RWPE2 (cell line): ENCODE measurements around the gene TK2.
A peak's percentile ranks its signal among the peaks of the same experiment; 100 is the strongest.

Source experiments
- ATAC-seq: fragments of 200-7000 bp; cut with Tn5 transposase; 3 replicates; pipeline ENCODE4 v1.9.1; 2021; ENCODE audit warnings: low read depth
- DNase-seq: peaks from one replicate; pipeline ENCODE4 v3.0.0-alpha.2; 2020; ENCODE audit warnings: low spot score
- H3K27ac ChIP-seq: fragments of 450-650 bp; 2 replicates; pipeline ENCODE4 v1.5.1; 2017; ENCODE audit warnings: mild to moderate bottlenecking; ENCODE audit not compliant: poor library complexity, severe bottlenecking
- H3K27me3 ChIP-seq: fragments of 250-450 bp; sonication (Bioruptor Pico); 2 replicates; pipeline ENCODE4 v1.5.1; 2021; ENCODE audit warnings: mild to moderate bottlenecking, moderate library complexity; ENCODE audit not compliant: insufficient read depth, poor library complexity, severe bottlenecking
- H3K36me3 ChIP-seq: fragments of 250-450 bp; sonication (Bioruptor Pico); 2 replicates; pipeline ENCODE4 v1.5.1; 2020; ENCODE audit warnings: low read depth, mild to moderate bottlenecking, moderate library complexity
- H3K4me1 ChIP-seq: fragments of 250-450 bp; sonication (Bioruptor Pico); 2 replicates; pipeline ENCODE4 v1.5.1; 2021; ENCODE audit warnings: mild to moderate bottlenecking, moderate library complexity; ENCODE audit not compliant: insufficient read depth, poor library complexity, severe bottlenecking
- H3K4me3 ChIP-seq: fragments of 250-450 bp; sonication (Bioruptor Pico); 2 replicates; pipeline ENCODE4 v1.5.1; 2021; ENCODE audit warnings: mild to moderate bottlenecking, moderate library complexity; ENCODE audit not compliant: severe bottlenecking
- H3K9me3 ChIP-seq: fragments of 250-450 bp; sonication (Bioruptor Pico); 2 replicates; pipeline ENCODE4 v1.5.1; 2021; ENCODE audit warnings: mild to moderate bottlenecking, moderate library complexity; ENCODE audit not compliant: severe bottlenecking
- CTCF ChIP-seq: fragments of 450-650 bp; IDR thresholded peaks from one replicate; pipeline ENCODE4 v1.5.1; 2017; ENCODE audit warnings: mild to moderate bottlenecking, moderate library complexity; ENCODE audit not compliant: poor library complexity, severe bottlenecking

The TK2 gene

GRCh38 chr16:66487580-66488275 is 62.2 kb downstream of the TK2 start:
- Histone ChIP-seq H3K27me3 (no peaks in the 10 kb centered on the region), H3K4me3 (no peak overlapping the region), H3K36me3 (no peaks in the 10 kb centered on the region), H3K4me1 (peaks cover 14% of the 10 kb centered on the region), H3K27ac (peak overlapping the region; percentile 42), H3K9me3 (no peaks in the 10 kb centered on the region)
- DNase-seq (no peak), ATAC-seq (no peak)
- no peak for TF ChIP-seq CTCF

GRCh38 chr16:66486773-66487579 is 62.9 kb downstream of the TK2 start:
- DNase-seq = no peak
- peak; percentile 41 for ATAC-seq
- Histone ChIP-seq H3K4me3 (no peak overlapping the region), H3K27me3 (no peaks in the 10 kb centered on the region), H3K27ac (peak overlapping the region; percentile 42), H3K9me3 (no peaks in the 10 kb centered on the region), H3K4me1 (peaks cover 14% of the 10 kb centered on the region), H3K36me3 (no peaks in the 10 kb centered on the region)
- TF ChIP-seq CTCF = no peak

- Histone ChIP-seq H3K36me3 (no peaks in the 10 kb centered on the region), H3K4me1 (peaks cover 14% of the 10 kb centered on the region), H3K27ac (peak overlapping the region; percentile 42), H3K9me3 (no peaks in the 10 kb centered on the region), H3K4me3 (no peak overlapping the region), H3K27me3 (no peaks in the 10 kb centered on the region)
- TF ChIP-seq CTCF = no peak
- ATAC-seq (no peak), DNase-seq (no peak)
Measured at GRCh38 chr16:66486199-66486772, 63.6 kb downstream of the TK2 start.

- no peak for TF ChIP-seq CTCF
- Histone ChIP-seq H3K4me3 (no peak overlapping the region), H3K9me3 (no peaks in the 10 kb centered on the region), H3K4me1 (peaks cover 14% of the 10 kb centered on the region), H3K36me3 (no peaks in the 10 kb centered on the region), H3K27me3 (no peaks in the 10 kb centered on the region), H3K27ac (no peak overlapping the region)
- DNase-seq (no peak), ATAC-seq (no peak)
Measured at GRCh38 chr16:66485376-66485775, 64.5 kb downstream of the TK2 start.
